DOHH2 (cell line): ENCODE data around the gene HNRNPC.

Experiments used
- H3F3A ChIP-seq: fragments of 200-600 bp; sonication (generic), shearing (Covaris generic); 2 replicates; pipeline ENCODE4 v1.6.0; 2016; ENCODE audit warnings: antibody characterized with exemption, mild to moderate bottlenecking; ENCODE audit not compliant: control insufficient read depth, insufficient read depth
- H3K27ac ChIP-seq: fragments of 200-600 bp; sonication (generic); 2 replicates; pipeline ENCODE4 v1.5.1; 2014; ENCODE audit warnings: low read depth, mild to moderate bottlenecking, low read length, moderate library complexity
- H3K27me3 ChIP-seq: fragments of 200-600 bp; sonication (generic); 2 replicates; pipeline ENCODE4 v1.6.1; 2014; ENCODE audit warnings: mild to moderate bottlenecking, low read length, mixed read lengths; ENCODE audit not compliant: control insufficient read depth
- H3K36me3 ChIP-seq: fragments of 200-600 bp; sonication (generic); 2 replicates; pipeline ENCODE4 v1.6.1; 2014; ENCODE audit warnings: mild to moderate bottlenecking, low read length, moderate library complexity, mixed read lengths; ENCODE audit not compliant: control insufficient read depth
- H3K4me1 ChIP-seq: fragments of 200-600 bp; sonication (generic); 2 replicates; pipeline ENCODE4 v1.6.1; 2014; ENCODE audit warnings: mild to moderate bottlenecking, low read length, mixed read lengths; ENCODE audit not compliant: control insufficient read depth
- H3K4me2 ChIP-seq: fragments of 200-600 bp; sonication (generic); 2 replicates; pipeline ENCODE4 v1.6.0; 2014; ENCODE audit warnings: mild to moderate bottlenecking, low read length, moderate library complexity
- H3K4me3 ChIP-seq: fragments of 200-600 bp; sonication (generic); 2 replicates; pipeline ENCODE4 v1.5.1; 2014; ENCODE audit warnings: mild to moderate bottlenecking, low read length, mixed read lengths
- H3K79me2 ChIP-seq: fragments of 200-600 bp; sonication (generic); 2 replicates; pipeline ENCODE4 v1.6.1; 2014; ENCODE audit warnings: mild to moderate bottlenecking, low read length, mixed read lengths; ENCODE audit not compliant: control insufficient read depth
- H3K9me2 ChIP-seq: fragments of 200-600 bp; sonication (generic); replicated peaks from 2 replicates; pipeline ENCODE4 v1.6.1; 2014; ENCODE audit warnings: mild to moderate bottlenecking, low read length, mixed read lengths; ENCODE audit not compliant: control insufficient read depth
- H3K9me3 ChIP-seq: fragments of 200-600 bp; sonication (generic); 2 replicates; pipeline ENCODE4 v1.6.1; 2014; ENCODE audit warnings: antibody characterized with exemption, low read length, mixed read lengths; ENCODE audit not compliant: control insufficient read depth, insufficient read depth
- H4K20me1 ChIP-seq: fragments of 200-600 bp; sonication (generic); 2 replicates; pipeline ENCODE4 v1.6.0; 2014; ENCODE audit warnings: low read depth, mild to moderate bottlenecking, antibody characterized with exemption, low read length, moderate library complexity; ENCODE audit not compliant: control insufficient read depth, insufficient read depth
- CTCF ChIP-seq: fragments of 200-600 bp; sonication (generic); IDR thresholded peaks from one replicate; pipeline ENCODE4 v1.5.1; 2014; ENCODE audit warnings: antibody characterized with exemption, mild to moderate bottlenecking, low read depth, low read length; ENCODE audit not compliant: poor library complexity, severe bottlenecking
- EZH2phosphoT487 ChIP-seq: fragments of 200-600 bp; sonication (generic); IDR thresholded peaks from 2 replicates; pipeline ENCODE4 v1.6.1; 2017; ENCODE audit warnings: borderline replicate concordance, mild to moderate bottlenecking, antibody characterized with exemption, low read length, moderate library complexity, mixed read lengths

Gene HNRNPC

GRCh38 chr14:21268617-21269251 is 508 bp downstream of the HNRNPC start:
- Histone ChIP-seq H3K4me3 (peak overlapping the region; percentile 92), H3F3A (peaks cover 22% of the 10 kb centered on the region), H3K4me1 (peaks cover 47% of the 10 kb centered on the region), H3K27ac (peak overlapping the region; percentile 77), H3K79me2 (peaks cover 56% of the 10 kb centered on the region), H4K20me1 (peaks cover 39% of the 10 kb centered on the region), H3K4me2 (peak overlapping the region; percentile 86), H3K9me2 (no peaks in the 10 kb centered on the region), H3K27me3 (no peaks in the 10 kb centered on the region), H3K9me3 (no peaks in the 10 kb centered on the region), H3K36me3 (peaks cover 55% of the 10 kb centered on the region)
- TF ChIP-seq EZH2phosphoT487 (no peak), CTCF (no peak)

GRCh38 chr14:21267886-21268616 is 1.2 kb downstream of the HNRNPC start:
- peaks cover 62% of the 10 kb centered on the region for H3K36me3 ChIP-seq
- peaks cover 42% of the 10 kb centered on the region for H4K20me1 ChIP-seq
- H3K27me3 ChIP-seq, result no peaks in the 10 kb centered on the region
- no peak for TF ChIP-seq EZH2phosphoT487
- TF ChIP-seq CTCF, result no peak
- H3K4me3 ChIP-seq, result peak overlapping the region; percentile 92
- peaks cover 53% of the 10 kb centered on the region for H3K4me1 ChIP-seq
- H3K27ac ChIP-seq, result peak overlapping the region; percentile 77
- H3K4me2 ChIP-seq, result peak overlapping the region; percentile 86
- no peaks in the 10 kb centered on the region for H3K9me3 ChIP-seq
- H3F3A ChIP-seq, result peaks cover 24% of the 10 kb centered on the region
- H3K9me2 ChIP-seq, result no peaks in the 10 kb centered on the region
- H3K79me2 ChIP-seq, result peaks cover 63% of the 10 kb centered on the region

GRCh38 chr14:21267431-21267845 is 1.8 kb downstream of the HNRNPC start:
- Histone ChIP-seq H3K9me2 (no peaks in the 10 kb centered on the region), H3F3A (peaks cover 29% of the 10 kb centered on the region), H3K4me3 (peak overlapping the region; percentile 92), H3K27me3 (no peaks in the 10 kb centered on the region), H3K4me2 (peak overlapping the region; percentile 86), H3K36me3 (peaks cover 68% of the 10 kb centered on the region), H3K4me1 (peaks cover 55% of the 10 kb centered on the region), H4K20me1 (peaks cover 44% of the 10 kb centered on the region), H3K79me2 (peaks cover 69% of the 10 kb centered on the region), H3K9me3 (no peaks in the 10 kb centered on the region), H3K27ac (peak overlapping the region; percentile 77)
- TF ChIP-seq CTCF (no peak), EZH2phosphoT487 (no peak)
